GM18505 (cell line): ENCODE data around the gene ZP1.
"Not testable (repeated sequence)": the region's sequence is repeated elsewhere in the genome, so short reads cannot be mapped to it uniquely, and the experiment has no call there.

Experiments
- ATAC-seq: cut with Tn5 transposase; IDR thresholded peaks from one replicate; pipeline ENCODE4 v1.9.1; 2021; ENCODE audit not compliant: unreplicated experiment
- POLR2A ChIP-seq: IDR thresholded peaks from 4 replicates; pipeline ENCODE4 v1.6.1; 2011; ENCODE audit warnings: borderline replicate concordance; ENCODE audit not compliant: insufficient read depth, insufficient read length; ENCODE audit errors: extremely low read depth

ZP1 gene

GRCh38 chr11:60866911-60867870, at the start of gene ZP1:
TSS of gene ZP1 (plus strand) at chr11:60867542. CDS start at chr11:60867562, 20 bp downstream.
- TF ChIP-seq POLR2A: no peak
- no peak for ATAC-seq

- ATAC-seq: no peak
- TF ChIP-seq POLR2A: no peak
These were observed 49.3 kb upstream of the ZP1 start for GRCh38 chr11:60818057-60818456.

DNA sequence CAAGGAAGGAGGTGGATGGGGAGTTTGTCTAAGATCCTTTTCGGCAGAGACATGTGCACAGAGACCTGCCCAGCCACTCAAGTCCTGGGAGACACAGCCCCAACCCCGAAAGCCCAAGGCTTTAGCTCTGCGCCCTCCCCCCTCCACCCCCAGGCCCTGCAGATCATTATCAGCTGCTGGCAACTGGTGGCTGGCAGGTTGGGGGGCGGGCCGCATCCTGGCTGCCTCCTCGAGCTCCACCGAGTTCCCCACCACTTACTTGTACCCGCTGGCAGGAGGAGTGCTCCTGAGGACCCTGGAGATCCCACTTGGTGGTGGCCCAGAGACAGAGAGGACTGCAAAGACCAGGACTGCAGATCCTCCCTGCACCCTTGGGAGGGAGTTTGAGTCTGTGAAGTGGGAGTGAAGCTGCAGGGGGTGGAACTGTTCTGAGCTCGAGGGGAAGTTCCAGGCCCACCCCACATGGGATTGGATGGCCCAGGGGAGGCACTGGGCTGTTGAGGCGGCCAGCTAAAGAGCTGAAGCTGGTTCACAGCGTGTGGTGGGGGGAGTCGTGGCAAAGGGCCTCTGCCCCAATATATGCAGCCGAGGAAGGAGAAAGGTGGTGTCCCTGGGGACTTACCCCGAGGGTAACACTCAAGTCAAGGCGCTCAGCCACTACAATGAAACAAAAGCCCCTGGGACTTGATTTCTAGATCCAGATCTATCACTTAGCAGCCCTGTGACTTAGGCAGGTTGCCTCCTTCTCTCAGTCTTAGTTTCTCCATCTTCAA, 45.3 kb upstream of the ZP1 start:
- no peak for TF ChIP-seq POLR2A
- peak; percentile 51 for ATAC-seq

DNA sequence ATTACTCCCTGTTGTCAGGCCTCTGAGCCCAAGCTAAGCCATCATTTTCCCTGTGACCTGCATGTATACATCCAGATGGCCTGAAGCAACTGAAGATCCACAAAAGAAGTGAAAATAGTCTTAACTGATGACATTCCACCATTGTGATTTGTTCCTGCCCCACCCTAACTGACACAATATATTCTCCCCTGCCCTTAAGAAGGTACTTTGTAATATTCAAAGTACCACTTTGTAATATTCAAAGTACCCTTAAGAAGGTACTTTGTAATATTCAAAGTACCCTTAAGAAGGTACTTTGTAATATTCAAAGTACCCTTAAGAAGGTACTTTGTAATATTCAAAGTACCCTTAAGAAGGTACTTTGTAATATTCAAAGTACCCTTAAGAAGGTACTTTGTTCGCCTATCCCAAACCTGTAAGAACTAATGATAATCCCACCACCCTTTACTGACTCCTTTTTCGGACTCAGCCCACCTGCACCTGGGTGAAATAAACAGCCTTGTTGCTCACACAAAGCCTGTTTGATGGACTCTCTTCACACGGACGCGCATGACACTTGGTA, 43.5 kb upstream of the ZP1 start:
- ATAC-seq: not testable (repeated sequence)

- ATAC-seq: no peak
- no peak for TF ChIP-seq POLR2A
These were observed 42.2 kb upstream of the ZP1 start for GRCh38 chr11:60825118-60825517.

- TF ChIP-seq POLR2A: no peak
- no peak for ATAC-seq
These were observed 41.6 kb upstream of the ZP1 start for GRCh38 chr11:60825790-60826189.

- no peak for TF ChIP-seq POLR2A
- no peak for ATAC-seq
These were observed 36.7 kb upstream of the ZP1 start for GRCh38 chr11:60830478-60831142.

DNA sequence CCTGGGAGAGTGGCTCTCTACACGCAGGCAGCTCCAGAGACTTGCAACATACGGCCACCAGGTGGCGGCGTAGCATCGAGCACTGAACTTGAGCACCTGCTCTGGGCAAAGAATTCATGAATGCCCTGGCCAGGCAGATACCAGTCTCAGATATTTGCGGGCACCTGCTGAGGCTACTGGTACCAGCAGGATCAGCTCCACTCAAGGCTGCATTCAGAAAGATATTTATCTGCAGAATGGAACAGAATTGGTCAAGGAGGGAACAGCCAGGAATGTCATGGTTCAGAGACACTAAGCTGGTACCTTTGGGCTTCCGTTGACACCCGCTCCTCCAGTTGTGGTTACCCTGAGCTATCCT, 36.2 kb upstream of the ZP1 start:
- peak; percentile 68 for ATAC-seq
- no peak for TF ChIP-seq POLR2A

GRCh38 chr11:60831501-60832079, 35.8 kb upstream of the ZP1 start:
- no peak for TF ChIP-seq POLR2A
- no peak for ATAC-seq

DNA sequence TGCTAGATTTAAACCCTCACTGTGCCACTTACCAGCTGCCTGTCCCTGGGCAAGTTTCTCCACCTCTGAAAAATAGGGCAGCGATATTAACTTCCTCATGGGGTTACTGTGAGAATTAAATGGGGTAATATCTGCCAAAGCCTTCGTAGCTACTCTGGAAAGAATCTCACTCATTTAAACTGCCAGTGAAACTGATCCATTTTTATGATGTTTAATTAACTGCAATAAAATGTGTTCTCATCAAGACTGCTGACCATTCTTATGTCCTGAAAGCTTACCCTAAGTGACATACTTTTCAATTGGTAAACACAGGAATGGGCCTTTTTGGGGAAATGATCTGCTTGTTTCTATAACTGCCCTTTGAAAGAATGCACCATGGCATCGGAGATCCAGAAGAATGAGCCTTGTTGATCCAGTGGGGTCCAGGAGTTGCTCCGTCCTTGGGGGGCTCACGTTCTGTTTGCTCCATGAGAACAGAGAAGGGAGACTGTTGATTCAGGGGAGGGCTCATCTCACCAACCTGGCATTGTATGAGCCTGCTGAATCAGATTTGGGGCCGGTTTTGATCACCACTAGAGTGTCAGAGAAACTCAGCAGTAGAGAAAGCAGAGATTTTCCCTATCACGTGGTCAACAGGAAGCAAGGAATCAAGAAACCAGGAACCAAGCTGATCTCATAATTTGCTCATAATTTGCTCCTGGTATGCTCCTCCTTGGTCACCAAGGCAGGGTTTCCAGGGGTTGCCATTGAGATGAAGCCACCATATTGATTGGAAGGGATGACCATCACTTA, 32.4 kb upstream of the ZP1 start:
- ATAC-seq: no peak
- no peak for TF ChIP-seq POLR2A

GRCh38 chr11:60835534-60835846, 31.9 kb upstream of the ZP1 start:
- no peak for ATAC-seq
- no peak for TF ChIP-seq POLR2A

DNA sequence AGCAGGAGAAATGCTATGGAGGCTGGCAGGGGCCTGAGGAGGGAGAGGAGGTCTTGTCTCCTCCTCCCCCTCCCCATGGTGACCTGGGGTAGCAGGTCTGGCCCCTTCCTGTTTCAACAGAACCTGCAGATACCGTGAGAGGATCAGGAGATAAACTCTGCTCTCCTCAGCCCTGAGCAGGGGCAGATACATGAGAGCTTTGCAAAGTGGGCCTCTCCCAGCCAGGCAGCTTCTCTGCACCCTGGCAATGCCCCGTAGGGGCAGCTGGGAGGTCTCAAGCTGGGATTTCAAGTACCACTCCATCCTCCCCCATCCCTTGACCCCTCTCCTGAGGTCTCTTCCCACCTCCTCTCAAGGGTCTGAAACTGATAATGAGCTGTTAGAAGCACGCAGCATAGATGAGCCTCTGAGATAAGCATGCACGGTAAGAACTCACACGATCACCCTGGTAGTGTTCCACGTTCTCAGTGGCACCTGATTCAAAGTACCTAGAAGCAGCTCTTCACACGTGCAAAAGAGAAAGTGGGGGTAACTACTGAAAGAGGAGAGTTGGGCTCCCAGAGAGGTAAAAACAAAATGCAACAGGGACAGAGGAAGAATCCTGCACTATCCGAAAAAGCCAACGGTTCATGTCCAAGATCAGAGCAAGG, 30.4 kb upstream of the ZP1 start:
- no peak for TF ChIP-seq POLR2A
- ATAC-seq: no peak
